GM19397 (cell line): ENCODE results near the gene DOLPP1.

Source experiments
- ATAC-seq: cut with Tn5 transposase; IDR thresholded peaks from one replicate; pipeline ENCODE4 v1.9.1; 2021; ENCODE audit warnings: mild to moderate bottlenecking, moderate library complexity; ENCODE audit not compliant: unreplicated experiment

DOLPP1 gene

DNA sequence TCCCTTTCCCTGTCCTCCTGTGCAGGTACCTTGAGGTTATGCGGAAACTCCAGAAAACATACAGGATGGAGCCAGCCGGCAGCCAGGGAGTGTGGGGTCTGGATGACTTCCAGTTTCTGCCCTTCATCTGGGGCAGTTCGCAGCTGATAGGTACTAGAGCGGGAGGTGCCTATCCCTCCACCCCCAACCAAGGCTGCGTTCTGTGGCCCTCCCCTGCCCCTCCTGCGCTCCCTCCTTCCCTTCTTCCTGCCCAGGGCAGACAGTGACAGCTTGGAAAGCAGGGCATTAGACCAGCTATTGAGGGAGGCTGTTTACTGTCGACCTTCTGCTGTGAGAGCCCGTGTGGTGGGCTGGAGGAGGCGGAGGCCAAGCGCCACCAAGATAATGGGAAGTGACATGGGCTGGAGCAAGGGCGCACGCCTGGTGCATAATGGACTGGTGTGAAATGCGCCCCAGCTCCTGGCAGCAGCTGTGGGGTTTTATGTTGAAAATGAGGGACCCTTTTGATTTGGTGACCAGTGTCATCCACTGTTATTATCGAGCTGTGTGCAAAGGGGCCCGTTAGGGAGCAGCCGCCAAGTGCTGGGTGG, 55.6 kb downstream of the DOLPP1 start:
- no peak for ATAC-seq

DNA sequence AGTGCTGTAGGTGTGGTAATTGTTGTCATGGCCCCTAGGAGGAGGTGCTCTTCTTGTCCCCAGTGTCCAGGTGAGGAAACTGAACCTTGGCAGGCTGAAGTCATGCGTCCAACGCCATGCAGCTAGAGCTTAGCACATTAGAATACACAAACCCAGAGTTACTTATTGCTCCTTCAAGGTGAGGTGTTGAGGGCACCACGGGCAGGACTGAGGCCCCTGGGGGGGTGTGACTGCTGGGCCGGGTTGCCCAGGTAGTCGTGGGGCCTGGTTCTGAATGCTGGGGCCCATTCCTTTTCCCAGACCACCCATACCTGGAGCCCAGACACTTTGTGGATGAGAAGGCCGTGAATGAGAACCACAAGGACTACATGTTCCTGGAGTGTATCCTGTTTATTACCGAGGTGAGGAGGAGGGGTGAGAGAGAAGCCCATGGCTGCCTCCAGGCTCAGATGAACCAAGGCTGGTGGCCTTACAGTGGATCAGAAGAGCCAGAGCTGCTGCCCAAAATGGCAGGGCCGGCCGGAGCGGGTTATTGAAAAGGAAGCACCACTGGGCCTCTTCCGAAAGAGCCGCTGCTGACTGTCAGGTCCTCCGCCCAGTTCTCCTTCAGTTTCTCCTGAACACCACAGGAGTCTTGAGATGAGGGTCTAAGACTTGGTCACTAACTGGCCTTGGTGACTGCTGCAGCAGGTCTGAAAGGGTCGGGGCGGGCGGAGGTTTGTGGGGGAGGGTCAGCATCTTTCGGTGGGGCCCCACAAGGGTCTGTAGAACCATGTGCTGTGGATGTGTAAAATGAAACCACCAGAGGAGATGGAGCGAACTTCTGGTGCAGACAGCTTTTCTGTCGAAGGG, 56.6 kb downstream of the DOLPP1 start:
- no peak for ATAC-seq

DNA sequence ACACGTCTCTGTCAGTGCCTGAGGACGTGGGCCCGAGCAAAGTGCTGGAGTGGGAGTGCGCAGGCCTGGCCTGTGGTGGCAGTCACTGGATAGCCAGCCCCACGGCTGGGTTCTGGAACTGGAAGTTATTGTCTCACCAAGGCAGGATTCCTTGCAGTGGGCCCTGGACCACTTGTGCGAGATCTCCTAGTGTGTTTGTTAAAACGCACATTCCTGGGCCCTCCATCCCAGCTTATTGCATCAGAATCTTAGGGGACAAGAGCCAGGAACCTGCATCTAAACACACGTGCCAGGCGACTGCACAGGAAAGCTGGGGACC, 57.2 kb downstream of the DOLPP1 start:
- no peak for ATAC-seq

DNA sequence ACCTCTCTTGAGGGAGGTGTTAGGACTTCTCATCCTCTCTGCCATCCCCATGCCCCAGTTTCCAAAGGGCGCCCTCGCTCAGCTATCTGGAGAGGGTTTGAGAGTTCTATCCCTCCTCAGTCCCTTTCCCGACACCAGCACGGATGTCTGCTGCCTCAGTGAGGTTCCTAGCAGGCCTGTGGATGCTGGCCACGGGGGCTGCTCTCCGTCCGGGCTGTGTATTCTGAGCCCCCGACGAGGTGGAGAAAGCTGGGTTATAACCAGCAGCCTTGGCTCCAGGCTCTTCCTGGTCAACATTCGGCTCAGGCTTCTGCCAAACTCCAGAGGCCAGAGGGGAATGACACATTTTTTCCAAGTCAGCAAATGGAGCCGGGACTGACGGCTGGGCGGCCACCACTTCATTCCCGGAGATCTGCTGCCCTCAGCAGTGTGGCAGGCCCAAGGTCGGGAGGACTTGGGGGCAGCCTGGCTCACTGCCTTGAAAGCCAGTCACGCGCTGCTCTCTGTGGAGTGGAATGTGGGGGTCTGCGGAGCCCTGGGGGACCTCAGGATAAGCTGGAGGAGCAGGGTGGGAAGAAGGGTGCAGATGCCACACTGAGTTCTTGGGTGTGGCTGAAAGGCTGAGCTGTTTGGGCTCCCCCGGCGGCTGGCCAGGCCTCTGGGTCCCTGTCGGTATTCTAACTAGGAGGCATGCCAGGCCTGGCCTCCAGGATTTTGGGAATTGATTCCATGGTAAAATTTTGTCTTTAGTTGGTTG, 57.7 kb downstream of the DOLPP1 start:
- ATAC-seq, result peak; percentile 2

DNA sequence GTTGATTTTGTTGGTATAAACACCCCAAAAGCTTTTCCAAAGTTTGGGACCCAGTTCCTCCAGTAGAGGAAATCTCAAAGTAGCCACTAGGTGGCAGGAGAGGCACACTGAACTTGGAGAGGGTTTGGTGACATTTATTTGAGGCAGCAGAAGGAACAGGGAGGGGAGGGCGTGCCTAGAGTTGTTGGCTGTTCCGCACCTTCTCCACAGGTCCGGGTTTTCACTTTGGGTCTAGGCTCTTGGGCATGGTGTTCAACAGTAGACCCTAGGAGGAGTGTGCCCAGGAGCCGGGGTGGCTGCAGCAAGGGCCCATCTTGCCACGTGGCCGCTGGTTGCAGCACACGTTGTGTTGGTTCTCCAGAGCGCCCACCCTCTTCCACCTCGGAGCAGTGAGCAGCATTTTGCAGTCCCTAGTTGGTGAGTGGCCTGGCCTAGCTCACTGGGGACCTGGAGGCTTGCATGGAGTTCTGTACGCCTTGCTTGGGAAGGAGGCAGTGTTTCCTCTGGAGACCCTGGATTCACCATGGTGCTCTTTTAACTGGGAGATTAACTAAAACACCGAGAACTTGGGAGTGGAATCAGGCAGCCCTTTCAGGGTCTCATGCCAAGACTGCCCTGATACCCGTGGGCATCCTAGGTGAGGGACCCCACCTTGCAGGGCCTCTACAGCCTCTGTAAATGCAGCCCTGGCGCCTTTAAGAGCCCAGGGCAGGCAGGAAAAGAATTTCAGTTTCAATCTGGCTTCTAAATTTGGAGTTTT, 58.5 kb downstream of the DOLPP1 start:
- peak; percentile 32 for ATAC-seq

DNA sequence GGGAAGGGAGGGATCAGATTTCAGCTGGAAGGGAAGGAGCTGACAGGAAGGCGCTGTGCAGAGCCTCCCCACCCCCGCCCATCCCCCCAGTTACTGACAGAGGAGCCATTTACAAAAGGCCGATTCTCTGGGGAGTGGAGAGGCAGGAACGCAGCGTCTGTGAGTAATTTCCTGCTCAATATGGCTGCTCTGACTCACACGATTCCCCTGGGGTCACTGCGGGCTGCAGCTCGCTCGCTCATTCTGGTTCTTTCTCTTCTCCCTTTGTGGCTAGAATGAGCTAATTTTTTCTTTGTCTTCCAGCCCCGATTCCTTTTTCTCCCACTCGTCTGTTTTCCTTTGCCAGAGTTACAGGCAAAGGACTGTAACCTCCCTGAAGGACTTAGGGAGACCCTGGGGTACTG, 59.1 kb downstream of the DOLPP1 start:
- ATAC-seq, result peak; percentile 42
